Measurements from ENCODE around the gene DPY30.

The DPY30 gene

GRCh38 chr2:31989946-31990345, 49.7 kb downstream of the DPY30 start:
- Histone ChIP-seq H3K9me2 (replicated peaks; ENCODE audit: insufficient read depth, low read length) (no peaks in the 10 kb centered on the region), H4K20me1 (ENCODE audit: insufficient read depth, low read length) (0 out of 2 replicates have a peak, but pooled peaks cover 9% of the 10 kb centered on the region), H2AFZ (ENCODE audit: low read length) (no peak overlapping the region), H3F3A (ENCODE audit: insufficient read depth, low read length) (no peaks in the 10 kb centered on the region), H3K4me3 (ENCODE audit: low read length) (no peak overlapping the region), H3K9me3 (replicated peaks; ENCODE audit: insufficient read depth, low read length) (no peaks in the 10 kb centered on the region), H3K4me1 (ENCODE audit: low read length) (no peaks in the 10 kb centered on the region), H3K79me2 (ENCODE audit: low read length) (peaks cover 97% of the 10 kb centered on the region), H3K4me2 (ENCODE audit: low read depth, low read length) (no peak overlapping the region), H3K27ac (ENCODE audit: low read length) (no peak overlapping the region), H3K27me3 (replicated peaks; ENCODE audit: insufficient read depth, low read length) (no peaks in the 10 kb centered on the region), H3K9ac (ENCODE audit: low read length) (no peak overlapping the region), H3K36me3 (replicated peaks; ENCODE audit: insufficient read depth, low read length) (no peaks in the 10 kb centered on the region)
- no peak for TF ChIP-seq EZH2phosphoT487 (IDR thresholded peaks at IDR 0.05; ENCODE audit: low read length)
- TF ChIP-seq, protein P1, sequence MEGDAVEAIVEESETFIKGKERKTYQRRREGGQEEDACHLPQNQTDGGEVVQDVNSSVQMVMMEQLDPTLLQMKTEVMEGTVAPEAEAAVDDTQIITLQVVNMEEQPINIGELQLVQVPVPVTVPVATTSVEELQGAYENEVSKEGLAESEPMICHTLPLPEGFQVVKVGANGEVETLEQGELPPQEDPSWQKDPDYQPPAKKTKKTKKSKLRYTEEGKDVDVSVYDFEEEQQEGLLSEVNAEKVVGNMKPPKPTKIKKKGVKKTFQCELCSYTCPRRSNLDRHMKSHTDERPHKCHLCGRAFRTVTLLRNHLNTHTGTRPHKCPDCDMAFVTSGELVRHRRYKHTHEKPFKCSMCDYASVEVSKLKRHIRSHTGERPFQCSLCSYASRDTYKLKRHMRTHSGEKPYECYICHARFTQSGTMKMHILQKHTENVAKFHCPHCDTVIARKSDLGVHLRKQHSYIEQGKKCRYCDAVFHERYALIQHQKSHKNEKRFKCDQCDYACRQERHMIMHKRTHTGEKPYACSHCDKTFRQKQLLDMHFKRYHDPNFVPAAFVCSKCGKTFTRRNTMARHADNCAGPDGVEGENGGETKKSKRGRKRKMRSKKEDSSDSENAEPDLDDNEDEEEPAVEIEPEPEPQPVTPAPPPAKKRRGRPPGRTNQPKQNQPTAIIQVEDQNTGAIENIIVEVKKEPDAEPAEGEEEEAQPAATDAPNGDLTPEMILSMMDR (IDR thresholded peaks at IDR 0.05; ENCODE audit: low read length) = no peak
- no peak for TF ChIP-seq EZH2 (optimal IDR thresholded peaks at IDR 0.05; ENCODE audit: low read depth, low read length)
- DNase-seq = no peak

GRCh38 chr2:31987454-31988220, 52.0 kb downstream of the DPY30 start:
- Histone ChIP-seq H3K4me2 (ENCODE audit: low read depth, low read length) (no peak overlapping the region), H3K36me3 (replicated peaks; ENCODE audit: insufficient read depth, low read length) (no peaks in the 10 kb centered on the region), H3K27me3 (replicated peaks; ENCODE audit: insufficient read depth, low read length) (no peaks in the 10 kb centered on the region), H4K20me1 (ENCODE audit: insufficient read depth, low read length) (0 out of 2 replicates have a peak, but pooled peaks cover 3% of the 10 kb centered on the region), H3K9me2 (replicated peaks; ENCODE audit: insufficient read depth, low read length) (no peaks in the 10 kb centered on the region), H3K4me1 (ENCODE audit: low read length) (no peaks in the 10 kb centered on the region), H3K79me2 (ENCODE audit: low read length) (peaks cover 99% of the 10 kb centered on the region), H3K27ac (ENCODE audit: low read length) (no peak overlapping the region), H3K4me3 (ENCODE audit: low read length) (no peak overlapping the region), H3K9me3 (replicated peaks; ENCODE audit: insufficient read depth, low read length) (no peaks in the 10 kb centered on the region), H3K9ac (ENCODE audit: low read length) (no peak overlapping the region), H2AFZ (ENCODE audit: low read length) (no peak overlapping the region), H3F3A (ENCODE audit: insufficient read depth, low read length) (no peaks in the 10 kb centered on the region)
- no peak for TF ChIP-seq EZH2phosphoT487 (IDR thresholded peaks at IDR 0.05; ENCODE audit: low read length)
- TF ChIP-seq, protein P1 (IDR thresholded peaks at IDR 0.05; ENCODE audit: low read length) = no peak
- TF ChIP-seq EZH2 (optimal IDR thresholded peaks at IDR 0.05; ENCODE audit: low read depth, low read length) = no peak
- no peak for DNase-seq

GRCh38 chr2:31986906-31987305, 52.7 kb downstream of the DPY30 start:
- Histone ChIP-seq H3K4me2 (ENCODE audit: low read depth, low read length) (no peak overlapping the region), H3K9me3 (replicated peaks; ENCODE audit: insufficient read depth, low read length) (no peaks in the 10 kb centered on the region), H3K9ac (ENCODE audit: low read length) (no peak overlapping the region), H3K27ac (ENCODE audit: low read length) (no peak overlapping the region), H3K4me3 (ENCODE audit: low read length) (no peak overlapping the region), H3K4me1 (ENCODE audit: low read length) (no peaks in the 10 kb centered on the region), H2AFZ (ENCODE audit: low read length) (no peak overlapping the region), H3K79me2 (ENCODE audit: low read length) (peaks cover 98% of the 10 kb centered on the region), H3F3A (ENCODE audit: insufficient read depth, low read length) (no peaks in the 10 kb centered on the region), H3K36me3 (replicated peaks; ENCODE audit: insufficient read depth, low read length) (no peaks in the 10 kb centered on the region), H4K20me1 (ENCODE audit: insufficient read depth, low read length) (no peaks in the 10 kb centered on the region), H3K27me3 (replicated peaks; ENCODE audit: insufficient read depth, low read length) (no peaks in the 10 kb centered on the region), H3K9me2 (replicated peaks; ENCODE audit: insufficient read depth, low read length) (no peaks in the 10 kb centered on the region)
- DNase-seq = no peak
- TF ChIP-seq, protein P1 (IDR thresholded peaks at IDR 0.05; ENCODE audit: low read length) = no peak
- TF ChIP-seq EZH2 (optimal IDR thresholded peaks at IDR 0.05; ENCODE audit: low read depth, low read length) = no peak
- no peak for TF ChIP-seq EZH2phosphoT487 (IDR thresholded peaks at IDR 0.05; ENCODE audit: low read length)
